ENCODE results near the gene ESM1.

DNA sequence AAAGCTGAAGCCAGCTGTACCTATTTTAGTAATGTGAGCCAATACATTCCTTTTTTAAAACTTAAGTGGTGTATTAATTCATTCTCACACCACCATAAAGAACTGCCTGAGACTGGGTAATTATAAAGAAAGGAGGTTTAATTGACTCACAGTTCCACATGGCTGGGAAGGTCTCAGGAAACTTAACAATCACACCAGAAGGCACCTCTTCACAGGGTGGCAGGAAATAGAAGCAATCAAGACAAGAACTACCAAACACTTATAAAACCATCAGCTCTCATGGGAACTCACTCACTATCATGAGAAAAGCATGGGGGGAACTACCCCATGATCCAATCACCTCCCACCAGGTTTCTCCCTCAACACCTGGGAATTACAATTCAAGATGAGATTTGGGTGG lies 21.0 kb downstream of the ESM1 start:
- no peak for TF ChIP-seq CTCF (IDR thresholded peaks at IDR 0.05; ENCODE audit: poor library complexity, severe bottlenecking)
- no peak for TF ChIP-seq EP300 (conservative IDR thresholded peaks at IDR 0.05; ENCODE audit: poor library complexity, severe bottlenecking)
- TF ChIP-seq RAD21 (conservative IDR thresholded peaks at IDR 0.05) = no peak
- no peak for TF ChIP-seq REST (IDR thresholded peaks at IDR 0.05; ENCODE audit: borderline replicate concordance)
- TF ChIP-seq EZH2 (IDR thresholded peaks at IDR 0.05; ENCODE audit: borderline replicate concordance, insufficient read depth, low read length, poor library complexity, severe bottlenecking) = no peak
- TF ChIP-seq MXI1 (conservative IDR thresholded peaks at IDR 0.05; ENCODE audit: poor library complexity, severe bottlenecking) = no peak
